MM.1S (cell line): ENCODE data around the gene SNX2.

Experiments
- DNase-seq: peaks from one replicate; pipeline ENCODE4 v3.0.0-alpha.2; 2015
- H2AFZ ChIP-seq: fragments of 300-600 bp; sonication (generic); 2 replicates; pipeline ENCODE4 v1.6.0; 2016; ENCODE audit warnings: antibody characterized with exemption, low read length
- H3F3A ChIP-seq: fragments of 300-600 bp; sonication (generic); 2 replicates; pipeline ENCODE4 v1.6.1; 2016; ENCODE audit warnings: mild to moderate bottlenecking, antibody characterized with exemption, low read length, moderate library complexity, mixed read lengths; ENCODE audit not compliant: insufficient read depth
- H3K27ac ChIP-seq: fragments of 300-600 bp; sonication (generic); 2 replicates; pipeline ENCODE4 v1.5.1; 2016; ENCODE audit warnings: mild to moderate bottlenecking, low read length
- H3K27me3 ChIP-seq: fragments of 300-600 bp; sonication (generic); replicated peaks from 2 replicates; pipeline ENCODE4 v1.6.0; 2016; ENCODE audit warnings: low read length; ENCODE audit not compliant: insufficient read depth
- H3K36me3 ChIP-seq: fragments of 300-600 bp; sonication (generic); replicated peaks from 2 replicates; pipeline ENCODE4 v1.6.1; 2016; ENCODE audit warnings: mild to moderate bottlenecking, low read length, mixed read lengths; ENCODE audit not compliant: insufficient read depth
- H3K4me1 ChIP-seq: fragments of 300-600 bp; sonication (generic); 2 replicates; pipeline ENCODE4 v1.6.1; 2016; ENCODE audit warnings: low read length, mixed read lengths
- H3K4me2 ChIP-seq: fragments of 300-600 bp; sonication (generic); 2 replicates; pipeline ENCODE4 v1.6.0; 2016; ENCODE audit warnings: low read depth, low read length
- H3K4me3 ChIP-seq: fragments of 300-600 bp; sonication (generic); 2 replicates; pipeline ENCODE4 v1.5.1; 2016; ENCODE audit warnings: low read length, mixed read lengths
- H3K79me2 ChIP-seq: fragments of 300-600 bp; sonication (generic); 2 replicates; pipeline ENCODE4 v1.6.1; 2016; ENCODE audit warnings: mixed run types, low read length, mixed read lengths
- H3K9ac ChIP-seq: fragments of 300-600 bp; sonication (generic); 2 replicates; pipeline ENCODE4 v1.6.1; 2016; ENCODE audit warnings: low read length, mixed read lengths
- H3K9me2 ChIP-seq: fragments of 300-600 bp; sonication (generic); replicated peaks from 2 replicates; pipeline ENCODE4 v1.6.1; 2016; ENCODE audit warnings: mild to moderate bottlenecking, low read length, mixed read lengths; ENCODE audit not compliant: insufficient read depth
- H3K9me3 ChIP-seq: fragments of 300-600 bp; sonication (generic); replicated peaks from 2 replicates; pipeline ENCODE4 v1.6.1; 2016; ENCODE audit warnings: mild to moderate bottlenecking, low read length, mixed read lengths; ENCODE audit not compliant: insufficient read depth
- H4K20me1 ChIP-seq: fragments of 300-600 bp; sonication (generic); 2 replicates; pipeline ENCODE4 v1.6.1; 2016; ENCODE audit warnings: mild to moderate bottlenecking, low read length, moderate library complexity, mixed read lengths; ENCODE audit not compliant: insufficient read depth
- EZH2 ChIP-seq: fragments of 300-600 bp; sonication (generic); optimal IDR thresholded peaks from 2 replicates; pipeline ENCODE3; 2017; ENCODE audit warnings: low read depth, mild to moderate bottlenecking, antibody characterized with exemption, low read length, mixed read lengths
- EZH2phosphoT487 ChIP-seq: fragments of 300-600 bp; sonication (generic); IDR thresholded peaks from 2 replicates; pipeline ENCODE4 v1.6.1; 2018; ENCODE audit warnings: antibody characterized with exemption, low read length
- TF ChIP-seq, protein P1 (sequence below): fragments of 300-600 bp; sonication (generic); IDR thresholded peaks from 2 replicates; pipeline ENCODE4 v1.5.1; 2016; ENCODE audit warnings: antibody characterized with exemption, low read length, mixed read lengths

The SNX2 gene

DNA sequence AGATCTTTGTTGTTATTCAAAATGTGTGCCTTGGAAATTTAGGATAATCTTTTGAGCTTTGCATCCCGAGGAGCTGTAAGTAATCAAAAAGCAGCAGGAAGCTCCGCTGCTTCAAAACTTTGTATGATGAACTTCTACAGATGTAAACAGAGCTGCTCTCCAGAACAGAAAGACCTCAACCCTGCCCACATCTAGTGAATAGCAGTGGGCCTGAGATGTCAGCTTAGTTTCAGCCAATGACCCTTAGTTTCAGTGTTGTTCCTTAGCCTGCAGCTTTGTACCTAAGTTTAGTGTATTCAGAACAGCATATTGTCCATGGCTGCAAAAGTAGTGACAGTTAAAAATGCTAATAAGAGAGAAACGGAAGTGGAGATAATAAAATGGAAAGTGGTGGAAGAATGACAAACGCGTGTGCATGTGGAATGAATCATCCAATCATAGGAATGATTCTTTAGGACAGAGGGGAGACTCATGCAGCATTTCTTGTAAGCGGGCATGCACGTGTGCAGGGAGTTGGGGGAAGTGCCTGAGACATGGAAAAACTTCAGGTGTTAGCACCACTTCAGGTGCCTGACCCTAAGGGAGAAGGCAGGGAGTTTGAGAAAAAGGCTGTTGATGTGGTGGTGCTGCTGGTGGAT is 95.5 kb downstream of the SNX2 start:
- H3K4me3 ChIP-seq, result no peak overlapping the region
- no peaks in the 10 kb centered on the region for H4K20me1 ChIP-seq
- no peaks in the 10 kb centered on the region for H3K9me2 ChIP-seq
- TF ChIP-seq EZH2 (no peak), EZH2phosphoT487 (no peak)
- TF ChIP-seq, protein P1, sequence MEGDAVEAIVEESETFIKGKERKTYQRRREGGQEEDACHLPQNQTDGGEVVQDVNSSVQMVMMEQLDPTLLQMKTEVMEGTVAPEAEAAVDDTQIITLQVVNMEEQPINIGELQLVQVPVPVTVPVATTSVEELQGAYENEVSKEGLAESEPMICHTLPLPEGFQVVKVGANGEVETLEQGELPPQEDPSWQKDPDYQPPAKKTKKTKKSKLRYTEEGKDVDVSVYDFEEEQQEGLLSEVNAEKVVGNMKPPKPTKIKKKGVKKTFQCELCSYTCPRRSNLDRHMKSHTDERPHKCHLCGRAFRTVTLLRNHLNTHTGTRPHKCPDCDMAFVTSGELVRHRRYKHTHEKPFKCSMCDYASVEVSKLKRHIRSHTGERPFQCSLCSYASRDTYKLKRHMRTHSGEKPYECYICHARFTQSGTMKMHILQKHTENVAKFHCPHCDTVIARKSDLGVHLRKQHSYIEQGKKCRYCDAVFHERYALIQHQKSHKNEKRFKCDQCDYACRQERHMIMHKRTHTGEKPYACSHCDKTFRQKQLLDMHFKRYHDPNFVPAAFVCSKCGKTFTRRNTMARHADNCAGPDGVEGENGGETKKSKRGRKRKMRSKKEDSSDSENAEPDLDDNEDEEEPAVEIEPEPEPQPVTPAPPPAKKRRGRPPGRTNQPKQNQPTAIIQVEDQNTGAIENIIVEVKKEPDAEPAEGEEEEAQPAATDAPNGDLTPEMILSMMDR, result no peak
- H3K79me2 ChIP-seq, result no peaks in the 10 kb centered on the region
- no peak overlapping the region for H3K9ac ChIP-seq
- no peaks in the 10 kb centered on the region for H3K9me3 ChIP-seq
- no peaks in the 10 kb centered on the region for H3K27me3 ChIP-seq
- no peaks in the 10 kb centered on the region for H3K4me1 ChIP-seq
- H3F3A ChIP-seq, result no peaks in the 10 kb centered on the region
- no peak overlapping the region for H3K27ac ChIP-seq
- H3K4me2 ChIP-seq, result no peak overlapping the region
- no peaks in the 10 kb centered on the region for H3K36me3 ChIP-seq
- no peak for DNase-seq
- H2AFZ ChIP-seq, result no peak overlapping the region

DNA sequence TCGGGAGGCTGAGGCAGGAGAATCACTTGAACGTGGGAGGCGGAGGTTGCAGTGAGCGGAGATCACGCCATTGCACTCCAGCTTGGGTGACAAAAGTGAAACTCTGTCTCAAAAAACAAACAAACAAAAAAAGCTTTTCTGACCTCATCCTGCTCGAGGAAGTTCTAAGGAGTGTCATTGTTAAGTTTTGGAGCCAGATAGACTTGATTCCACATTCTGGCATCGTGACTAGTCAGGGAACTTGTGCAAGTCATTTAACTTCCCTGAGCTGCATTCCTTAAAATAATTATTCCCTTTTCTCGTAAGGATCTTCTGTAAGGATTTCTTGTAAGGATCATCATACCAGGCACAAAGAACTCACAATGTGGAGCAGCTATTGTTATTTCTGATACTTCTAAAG is 96.8 kb downstream of the SNX2 start:
- Histone ChIP-seq H2AFZ (no peak overlapping the region), H3K9me2 (no peaks in the 10 kb centered on the region), H3K9me3 (no peaks in the 10 kb centered on the region), H3K79me2 (no peaks in the 10 kb centered on the region), H3K27me3 (no peaks in the 10 kb centered on the region), H3K9ac (no peak overlapping the region), H3K4me2 (no peak overlapping the region), H3K27ac (no peak overlapping the region), H4K20me1 (no peaks in the 10 kb centered on the region), H3F3A (no peaks in the 10 kb centered on the region), H3K4me3 (no peak overlapping the region), H3K36me3 (no peaks in the 10 kb centered on the region), H3K4me1 (no peaks in the 10 kb centered on the region)
- no peak for DNase-seq
- TF ChIP-seq EZH2 (no peak), EZH2phosphoT487 (no peak)
- TF ChIP-seq, protein P1, result no peak

DNA sequence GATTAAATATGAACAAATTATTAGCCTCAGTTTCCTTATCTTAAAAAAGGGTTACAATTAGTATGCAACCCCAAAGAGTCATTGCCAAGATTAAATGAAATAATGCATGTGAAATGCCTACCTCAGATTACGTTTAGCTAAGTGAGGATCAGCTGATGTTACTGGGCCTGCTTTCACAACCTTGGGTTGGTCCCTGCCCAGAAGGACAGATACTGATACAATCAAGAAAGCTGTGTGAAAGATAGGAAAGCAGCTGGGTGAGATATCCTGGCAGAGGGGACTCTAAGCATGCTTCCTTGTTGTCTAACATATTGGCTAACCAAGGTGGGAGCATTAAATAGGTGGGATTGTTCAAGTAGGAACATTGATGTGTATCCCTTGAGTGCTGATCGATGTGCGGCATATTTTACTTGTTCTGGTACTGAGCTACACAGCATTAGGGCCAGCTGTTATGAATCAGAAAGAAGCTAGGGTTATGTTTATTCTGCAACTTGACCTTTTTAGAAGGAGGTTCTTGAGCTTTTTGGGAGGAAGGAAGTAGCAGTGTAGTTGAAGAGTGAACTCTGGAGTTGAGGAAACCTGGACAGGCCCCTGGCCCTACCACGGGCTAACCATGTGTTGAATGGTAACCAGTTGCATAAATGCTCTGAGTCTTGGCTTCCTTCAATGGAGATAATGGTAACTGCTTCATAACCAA is 99.4 kb downstream of the SNX2 start:
- no peaks in the 10 kb centered on the region for H3K79me2 ChIP-seq
- H3K27ac ChIP-seq, result no peak overlapping the region
- no peaks in the 10 kb centered on the region for H3K27me3 ChIP-seq
- no peaks in the 10 kb centered on the region for H3K36me3 ChIP-seq
- H3K4me1 ChIP-seq, result 0 out of 2 replicates have a peak, but pooled peaks cover 3% of the 10 kb centered on the region
- no peaks in the 10 kb centered on the region for H4K20me1 ChIP-seq
- H3K9me2 ChIP-seq, result no peaks in the 10 kb centered on the region
- TF ChIP-seq EZH2phosphoT487 (no peak), EZH2 (no peak)
- TF ChIP-seq, protein P1, result no peak
- H3K9me3 ChIP-seq, result no peaks in the 10 kb centered on the region
- no peak for DNase-seq
- no peak overlapping the region for H3K4me2 ChIP-seq
- H3K9ac ChIP-seq, result no peak overlapping the region
- no peak overlapping the region for H3K4me3 ChIP-seq
- H2AFZ ChIP-seq, result no peak overlapping the region
- no peaks in the 10 kb centered on the region for H3F3A ChIP-seq
